Stimulated activated CD4-positive, alpha-beta T cell treated with anti-CD3 and anti-CD28 coated beads, Interleukin-15, amount 100 ng/mL, for 24 hours (primary cell): Measurements from ENCODE around the gene PWWP2B.

Experiments used
- DNase-seq: peaks from one replicate; pipeline ENCODE4 v3.0.0-alpha.2; 2020

The PWWP2B gene

GRCh38 chr10:132462463-132463332 lies 65.7 kb downstream of the PWWP2B start:
- no peak for DNase-seq

- no peak for DNase-seq
Measured at GRCh38 chr10:132463333-132464255, 66.6 kb downstream of the PWWP2B start.

- DNase-seq: no peak
Measured at GRCh38 chr10:132464256-132465192, 67.5 kb downstream of the PWWP2B start.

GRCh38 chr10:132465193-132465888 lies 68.3 kb downstream of the PWWP2B start:
- DNase-seq: no peak

GRCh38 chr10:132465889-132466519 lies 69.0 kb downstream of the PWWP2B start:
- no peak for DNase-seq

- no peak for DNase-seq
Measured at GRCh38 chr10:132466520-132467463, 69.8 kb downstream of the PWWP2B start.
